HS-5 (cell line): ENCODE results near the gene CCDC150.
"Not testable (repeated sequence)": the region's sequence is repeated elsewhere in the genome, so short reads cannot be mapped to it uniquely, and the experiment has no call there.

Experiments
- DNase-seq: peaks from one replicate; pipeline ENCODE4 v3.0.0-alpha.2; 2012; ENCODE audit warnings: low read depth

The CCDC150 gene

DNA sequence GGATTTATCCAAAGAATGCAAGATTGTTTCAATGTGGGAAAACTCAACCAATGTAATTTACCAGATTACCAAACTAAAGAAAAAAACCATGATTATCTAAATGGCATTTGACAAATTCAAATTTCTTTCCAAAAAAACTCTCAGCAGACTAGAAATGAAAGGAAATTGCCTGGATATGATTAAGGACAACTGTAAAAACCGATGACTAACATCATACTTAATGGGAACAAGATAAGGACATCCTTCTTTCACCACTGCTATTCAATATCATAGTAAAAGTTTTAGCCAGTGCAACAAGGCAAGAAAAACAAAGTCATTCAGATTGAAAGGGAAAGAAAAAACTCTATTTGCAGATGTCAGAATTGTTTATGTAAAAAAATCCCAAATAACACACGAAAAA is 4.4 kb upstream of the CCDC150 start:
- no peak for DNase-seq

DNA sequence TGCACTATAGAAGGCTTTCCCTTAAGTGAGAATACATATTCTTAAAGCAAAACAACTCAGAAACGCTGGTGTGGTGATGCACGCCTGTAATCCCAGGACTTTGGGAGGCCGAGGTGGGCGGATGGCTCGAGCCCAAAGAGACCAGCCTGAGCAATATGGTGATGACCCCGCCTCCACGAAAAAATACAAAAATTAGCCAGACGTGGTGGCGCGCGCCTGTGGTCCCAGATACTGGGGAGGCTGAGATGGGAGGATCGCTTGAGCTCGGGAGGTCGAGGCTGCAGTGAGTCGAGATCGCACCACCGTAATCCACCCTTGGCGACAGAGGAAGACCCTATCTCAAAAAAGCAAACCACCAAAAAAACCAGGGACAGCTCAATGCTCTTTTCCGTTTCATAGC is 750 bp upstream of the CCDC150 start:
- no peak for DNase-seq

DNA sequence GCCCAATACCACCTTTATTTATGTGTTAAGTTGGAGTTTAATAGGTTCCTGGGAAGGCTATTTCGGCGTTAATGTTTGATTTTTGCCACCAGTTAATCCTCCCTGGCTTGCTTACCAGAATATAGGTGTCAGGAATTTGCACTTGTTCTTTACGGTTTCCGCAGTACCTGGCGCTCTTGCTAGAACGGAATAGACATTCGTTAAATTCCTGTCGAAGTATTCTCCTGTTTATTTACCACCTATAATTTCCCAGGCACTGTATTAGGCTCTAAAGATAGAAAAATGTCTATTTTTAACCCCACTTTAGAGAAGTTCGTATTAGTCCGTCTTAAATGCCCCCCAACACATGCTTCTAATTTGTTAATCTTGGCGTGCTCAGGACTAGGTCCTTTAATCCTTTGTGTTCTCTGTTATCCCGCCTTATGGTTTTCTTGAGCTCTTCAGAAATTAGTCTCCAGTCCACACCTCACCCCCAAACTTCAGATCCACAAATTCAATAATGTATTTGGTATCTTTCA is 575 bp downstream of the CCDC150 start:
- no peak for DNase-seq

DNA sequence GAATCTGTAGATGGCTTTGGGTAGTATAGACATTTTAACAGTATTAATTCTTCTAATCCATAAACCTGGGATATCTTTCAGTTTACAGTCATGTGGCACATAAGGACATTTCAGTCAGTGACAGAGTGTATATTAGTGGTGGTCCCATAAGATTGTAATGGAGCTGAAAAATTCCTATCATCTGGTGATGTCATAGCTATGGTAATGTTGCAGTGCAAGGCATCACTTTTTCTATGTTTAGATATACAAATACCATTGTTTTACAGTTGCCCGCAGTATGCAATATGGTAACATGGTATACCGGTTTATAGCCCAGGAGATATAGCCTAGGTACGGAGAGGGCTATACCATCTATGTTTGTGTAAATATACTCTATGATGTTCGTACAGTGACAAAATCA is 9.7 kb downstream of the CCDC150 start:
- no peak for DNase-seq

DNA sequence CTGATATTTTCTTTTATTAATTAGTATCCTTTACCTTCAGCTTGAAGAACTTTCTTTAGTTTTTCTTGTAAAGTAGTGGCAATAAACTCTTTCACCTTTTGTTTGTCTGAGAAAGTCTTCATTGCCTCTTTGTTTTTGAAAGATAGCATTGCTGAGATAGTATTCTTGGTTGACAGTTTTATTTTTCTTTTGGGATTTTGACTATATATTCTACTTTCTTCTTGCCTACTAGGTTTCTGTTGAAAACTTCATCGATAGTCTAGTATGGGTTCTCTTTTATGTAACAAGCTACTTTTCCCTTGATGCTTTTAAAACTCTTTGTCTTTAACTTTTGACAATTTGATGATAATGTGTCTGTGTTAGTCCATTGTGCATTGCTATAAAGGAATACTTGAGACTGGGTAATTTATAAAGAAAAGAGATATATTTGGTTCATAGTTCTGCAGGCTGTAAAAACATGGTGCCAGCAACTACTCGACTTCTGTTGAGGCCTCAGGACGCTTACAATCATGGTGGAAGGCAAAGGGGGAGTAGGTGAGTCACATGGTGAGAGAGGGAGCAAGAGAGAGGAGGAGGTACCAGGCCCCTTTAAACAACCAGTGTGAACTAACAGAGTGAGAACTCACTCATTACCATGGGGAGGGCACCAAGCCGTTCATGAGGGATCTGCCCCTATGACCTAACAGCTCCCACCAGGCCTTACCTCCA is 12.0 kb downstream of the CCDC150 start:
- DNase-seq: no peak

DNA sequence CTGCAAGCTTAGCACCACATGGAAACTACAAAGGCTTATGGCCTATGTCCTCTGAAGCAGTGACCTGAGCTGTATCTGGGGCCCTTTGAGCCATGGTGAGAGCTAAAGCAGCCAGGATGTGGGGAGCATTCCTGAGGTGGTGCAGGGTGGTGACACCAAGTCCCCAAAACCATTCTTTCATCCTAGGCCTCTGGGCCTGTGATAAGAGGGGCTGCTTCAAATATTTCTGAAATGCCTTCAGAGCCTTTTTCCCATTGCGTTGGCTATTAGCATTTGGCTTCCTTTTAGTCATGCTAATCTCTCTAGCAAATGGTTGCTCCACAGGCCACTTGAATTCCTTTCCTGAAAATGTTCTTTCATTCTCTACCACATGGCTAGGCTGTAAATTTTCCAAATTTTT is 13.4 kb downstream of the CCDC150 start:
- DNase-seq: no peak

DNA sequence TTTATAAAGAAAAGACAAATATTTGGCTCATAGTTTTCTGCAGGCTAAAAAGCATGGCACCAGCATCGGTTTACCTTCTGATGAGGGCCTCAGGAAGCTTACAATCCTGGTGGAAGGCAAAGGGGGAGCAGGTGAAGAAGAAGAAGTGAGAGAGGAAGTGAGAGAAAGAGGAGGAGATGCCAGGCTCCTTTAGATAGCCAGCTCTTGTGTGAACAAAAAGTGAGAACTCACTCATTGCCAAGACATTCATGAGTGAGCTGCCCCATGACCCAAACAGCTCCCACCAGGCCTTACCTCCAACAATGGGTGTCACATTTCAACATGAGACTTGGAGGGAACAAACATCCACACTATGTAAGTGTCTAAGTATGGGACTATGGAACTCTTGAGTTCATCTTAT is 14.3 kb downstream of the CCDC150 start:
- DNase-seq: no peak

DNA sequence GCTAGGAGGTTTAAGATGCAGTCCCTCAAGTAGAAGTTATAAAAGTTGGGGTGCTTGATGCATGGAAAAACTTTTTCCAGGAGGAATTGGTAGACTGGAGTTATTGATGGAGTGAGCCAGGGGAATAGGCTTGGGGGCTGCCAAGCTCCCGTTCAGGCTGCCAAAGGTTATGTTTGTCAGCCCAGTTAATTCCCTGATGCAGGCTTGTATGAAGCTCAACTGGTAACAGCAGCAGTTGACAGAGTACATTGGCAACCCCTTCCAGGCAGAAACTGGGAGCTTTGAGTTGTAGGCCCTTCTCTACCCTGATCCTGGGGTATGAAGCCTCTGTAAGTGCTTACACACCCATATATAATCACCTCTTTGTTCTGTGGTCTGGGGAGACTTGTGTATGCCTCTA is 16.2 kb downstream of the CCDC150 start:
- DNase-seq: no peak

DNA sequence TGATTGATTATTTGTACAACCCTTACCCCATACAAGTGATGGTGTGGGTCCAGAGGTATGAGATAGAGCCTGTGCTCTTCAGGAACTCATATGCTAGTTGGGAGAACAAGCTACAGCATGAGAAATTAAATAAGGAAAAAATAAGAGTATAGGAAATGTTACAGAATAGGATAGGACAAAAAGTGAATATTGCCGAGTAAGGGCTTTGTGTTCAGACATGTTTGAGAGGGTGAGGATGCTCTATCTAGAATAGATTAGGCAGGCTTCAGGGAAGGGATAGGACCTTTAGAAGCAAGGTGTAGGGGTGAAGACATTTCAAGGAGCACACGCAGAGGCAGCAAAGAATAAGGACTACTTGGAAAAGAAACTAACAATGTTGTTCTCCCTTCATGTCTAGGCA is 17.8 kb downstream of the CCDC150 start:
- no peak for DNase-seq

DNA sequence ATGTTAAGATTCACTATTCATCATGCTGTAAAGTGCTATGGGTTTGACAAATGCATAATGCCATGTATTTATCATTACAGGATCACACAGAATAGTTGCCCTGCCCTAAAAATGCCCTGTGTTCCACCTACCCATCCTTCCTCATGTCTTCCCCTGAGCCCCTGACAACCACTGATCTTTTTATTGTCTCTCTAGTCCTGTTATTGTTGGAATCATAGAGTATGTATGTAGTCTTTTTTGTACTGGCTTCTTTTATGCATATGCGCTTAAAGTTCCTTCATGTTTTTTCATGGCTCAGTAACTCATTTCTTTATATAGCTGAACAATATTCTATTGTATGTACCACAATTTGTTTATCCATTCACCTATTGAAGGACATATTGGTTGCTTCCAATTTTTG is 20.3 kb downstream of the CCDC150 start:
- DNase-seq: no peak

DNA sequence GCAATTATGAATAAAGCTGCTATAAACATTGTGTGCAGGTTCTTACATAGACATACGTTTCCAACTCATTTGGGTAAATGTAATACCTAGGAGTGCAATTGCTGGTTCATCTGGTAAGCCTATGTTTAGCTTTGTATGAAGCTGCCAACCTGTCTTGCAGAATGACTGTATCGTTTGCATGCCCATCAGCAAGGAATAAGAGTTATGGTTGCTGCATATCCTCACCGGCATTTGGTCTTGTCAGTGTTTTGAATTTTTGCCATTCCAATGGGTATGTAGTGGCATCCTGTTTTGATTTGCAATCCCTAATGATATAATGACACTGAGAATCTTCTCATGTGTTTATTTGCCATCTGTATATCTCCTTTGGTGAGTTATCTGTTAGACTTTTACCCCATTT is 20.7 kb downstream of the CCDC150 start:
- DNase-seq: peak; percentile 90

DNA sequence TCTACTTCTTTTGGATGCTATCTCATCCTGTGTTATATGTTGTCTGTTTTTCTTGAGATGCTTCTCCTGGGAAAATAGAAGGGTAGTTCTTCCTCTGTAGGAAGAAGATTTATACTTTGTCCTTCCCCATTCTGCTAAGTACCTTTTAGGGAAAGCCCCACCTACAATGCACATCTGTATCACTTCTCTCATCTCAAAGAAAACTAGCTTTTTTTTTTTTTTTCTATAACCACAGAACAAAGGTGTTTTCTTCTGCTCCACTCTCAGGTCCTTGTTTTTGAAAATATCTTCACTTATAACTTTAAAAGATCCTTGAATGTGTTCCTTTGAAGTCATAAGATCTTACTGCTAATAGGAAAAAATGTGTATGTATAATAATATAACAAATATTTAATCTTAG is 30.8 kb downstream of the CCDC150 start:
- no peak for DNase-seq

DNA sequence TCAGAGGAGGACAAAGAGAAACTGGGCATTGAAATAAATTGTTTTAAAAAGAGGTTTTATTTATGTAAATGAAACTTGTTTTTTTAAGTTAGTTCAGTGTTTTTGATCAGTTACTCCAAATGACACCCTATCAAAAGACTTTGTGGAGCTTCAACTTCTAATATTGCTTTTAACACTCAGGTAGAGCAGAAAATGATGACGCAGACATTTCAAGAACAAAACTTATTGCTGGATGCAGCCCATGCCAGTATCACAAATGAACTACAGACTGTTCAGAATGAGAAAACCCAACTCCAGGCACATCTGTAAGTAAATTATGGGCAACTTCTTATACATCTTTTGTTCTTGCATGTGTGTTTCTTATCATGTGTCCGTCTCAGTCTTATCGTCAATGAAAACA is 36.4 kb downstream of the CCDC150 start:
- no peak for DNase-seq

DNA sequence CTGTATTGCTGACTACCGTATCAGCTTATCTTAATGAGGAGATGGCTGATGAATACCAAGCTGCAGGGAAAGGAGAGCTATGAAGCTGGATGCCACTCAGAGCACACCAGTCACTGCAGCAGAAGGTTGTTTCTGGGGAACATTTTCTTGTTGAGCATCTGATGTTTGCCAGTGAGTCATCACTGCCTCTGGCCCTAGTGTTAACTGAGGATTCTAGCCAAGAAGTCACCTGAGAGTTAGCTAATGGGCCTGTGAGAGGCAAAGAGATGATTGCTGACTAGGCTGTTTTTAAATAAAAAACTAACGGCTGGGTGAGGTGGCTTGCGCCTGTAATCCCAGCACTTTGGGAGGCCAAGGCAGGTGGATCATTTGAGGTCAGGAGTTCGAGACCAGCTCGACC is 37.9 kb downstream of the CCDC150 start:
- DNase-seq: no peak

DNA sequence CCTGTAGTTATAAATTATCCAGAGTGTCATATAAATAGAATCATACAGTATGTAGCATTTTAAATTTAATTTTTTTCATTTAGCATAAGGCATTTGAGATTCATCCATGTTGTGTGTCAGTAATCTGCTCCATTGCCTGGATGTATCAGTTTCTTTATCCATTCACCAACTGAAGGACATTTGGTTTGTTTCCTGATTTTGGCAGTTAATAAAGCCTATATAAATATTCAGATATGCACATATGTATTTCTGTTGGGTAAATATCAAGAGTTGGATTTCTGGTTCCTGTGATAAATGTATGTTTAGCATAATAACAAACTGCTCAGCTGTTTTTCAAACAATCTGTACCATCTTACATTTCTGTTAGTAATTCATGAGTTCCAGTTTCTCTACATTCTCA is 39.9 kb downstream of the CCDC150 start:
- no peak for DNase-seq

DNA sequence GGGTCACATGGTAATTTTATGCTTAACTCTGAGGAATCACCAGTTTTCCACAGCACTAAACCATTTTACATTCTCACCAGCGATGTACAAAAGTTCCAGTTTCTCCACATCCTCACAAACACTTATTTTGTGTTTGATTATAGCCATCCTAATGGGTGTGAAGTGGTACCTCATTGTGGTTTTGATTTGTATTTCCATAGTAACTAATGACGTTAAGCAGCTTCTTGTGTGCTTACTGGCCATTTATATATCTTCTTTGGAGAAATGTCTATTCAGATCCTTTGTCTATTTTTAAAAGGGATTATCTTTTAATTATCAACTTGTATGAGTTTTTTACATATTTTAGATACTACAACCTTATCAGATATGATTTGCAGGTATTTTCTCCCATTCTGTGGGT is 42.0 kb downstream of the CCDC150 start:
- DNase-seq: no peak

DNA sequence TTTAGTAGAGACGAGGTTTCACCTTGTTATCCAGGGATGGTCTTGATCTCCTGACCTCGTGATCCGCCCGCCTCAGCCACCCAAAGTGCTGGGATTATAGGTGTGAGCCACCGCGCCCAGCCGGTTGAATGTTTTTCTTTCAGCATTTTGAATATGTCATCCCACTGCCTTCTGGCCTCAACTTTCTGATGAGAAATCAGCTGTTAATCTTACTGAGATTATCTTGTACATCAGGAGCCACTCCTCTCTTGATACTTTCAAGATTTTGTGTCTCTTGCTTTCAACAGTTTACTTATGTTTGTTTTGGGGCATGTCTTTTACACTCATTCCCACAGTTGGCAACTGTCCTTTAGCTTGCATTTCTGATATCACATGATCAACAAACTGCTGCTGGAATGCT is 46.3 kb downstream of the CCDC150 start:
- no peak for DNase-seq

DNA sequence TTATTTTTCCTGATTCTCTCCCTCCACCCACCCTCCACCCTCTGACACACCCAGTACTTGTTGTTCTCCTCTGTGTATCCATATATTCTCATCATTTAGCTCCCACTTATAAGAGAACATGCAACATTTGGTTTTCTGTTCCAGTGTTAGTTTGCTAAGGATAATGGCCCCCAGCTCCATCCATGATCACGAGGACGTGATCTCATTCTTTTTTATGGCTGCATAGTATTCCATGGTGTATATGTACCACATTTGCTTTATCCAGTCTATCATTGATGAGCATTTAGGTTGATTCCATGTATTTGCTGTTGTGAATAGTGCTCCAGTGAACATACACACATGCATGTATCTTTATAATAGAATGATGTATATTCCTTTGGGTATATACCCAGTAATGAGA is 47.2 kb downstream of the CCDC150 start:
- DNase-seq: not testable (repeated sequence)

DNA sequence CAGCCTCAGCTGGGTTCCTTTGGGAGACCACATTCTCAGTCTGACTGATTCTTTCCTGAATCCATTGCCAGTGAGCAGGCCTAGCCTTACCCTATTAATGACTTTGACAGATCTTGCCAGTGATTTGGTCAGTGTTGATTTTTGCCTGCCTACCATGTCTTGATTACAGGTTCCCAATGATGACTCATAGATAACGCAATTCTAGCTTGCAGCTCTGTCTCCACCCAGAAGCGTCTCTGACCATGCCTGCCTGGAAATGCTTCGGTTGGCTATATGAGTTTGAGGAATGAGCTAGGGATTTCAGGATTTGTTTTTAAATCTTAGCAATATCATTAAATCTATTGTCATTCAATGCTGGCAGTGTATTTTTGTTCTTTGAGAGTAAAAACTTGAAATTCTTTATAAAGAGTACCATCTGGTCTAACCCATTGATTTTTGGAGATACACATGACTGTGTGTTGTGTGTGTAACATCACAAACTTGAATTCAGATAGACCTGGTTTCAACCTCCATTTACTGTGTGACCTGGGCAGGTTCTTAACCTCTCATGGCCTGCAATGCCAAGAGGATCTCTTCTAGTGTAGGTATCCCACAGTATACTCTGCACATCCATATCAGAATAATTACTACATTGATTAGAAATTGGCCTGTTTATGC is 57.0 kb downstream of the CCDC150 start:
- peak; percentile 61 for DNase-seq

DNA sequence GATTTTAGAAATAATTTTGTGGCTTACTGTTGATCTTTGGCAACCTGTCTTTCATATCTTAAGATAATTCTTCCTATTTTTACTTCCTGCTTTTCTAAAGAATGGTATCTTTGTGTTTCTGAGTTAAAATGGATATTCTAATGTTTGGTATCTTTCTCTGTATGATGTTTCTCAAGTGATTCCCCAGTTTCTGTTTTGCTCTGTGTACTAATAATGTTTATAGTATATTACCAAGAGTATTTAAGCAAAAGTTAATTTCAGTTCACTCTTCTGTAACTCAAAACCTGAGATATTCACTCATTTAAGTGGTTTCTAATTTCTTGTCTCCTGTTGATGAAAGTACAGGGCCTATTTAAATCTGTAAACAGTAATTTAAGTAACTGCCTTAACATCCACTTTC is 58.3 kb downstream of the CCDC150 start:
- no peak for DNase-seq

DNA sequence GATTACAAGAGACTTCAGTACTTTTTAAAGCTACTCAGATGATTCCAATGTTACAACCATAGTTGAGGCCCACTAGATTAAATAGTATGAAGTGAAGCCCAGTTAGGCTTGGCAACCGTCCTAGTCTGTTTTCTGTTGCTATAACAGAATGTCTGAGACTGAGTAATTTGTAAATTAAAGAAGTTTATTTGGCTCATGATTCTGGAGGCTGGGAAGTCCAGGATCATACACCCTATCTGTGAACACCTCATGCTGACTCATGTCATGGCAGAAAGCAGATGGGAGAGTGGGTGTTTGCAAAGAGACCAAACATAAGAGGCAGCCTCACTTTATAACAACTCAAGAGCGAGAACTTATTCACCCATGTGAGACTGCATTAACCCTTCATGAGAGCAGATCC is 63.1 kb downstream of the CCDC150 start:
- DNase-seq: no peak

DNA sequence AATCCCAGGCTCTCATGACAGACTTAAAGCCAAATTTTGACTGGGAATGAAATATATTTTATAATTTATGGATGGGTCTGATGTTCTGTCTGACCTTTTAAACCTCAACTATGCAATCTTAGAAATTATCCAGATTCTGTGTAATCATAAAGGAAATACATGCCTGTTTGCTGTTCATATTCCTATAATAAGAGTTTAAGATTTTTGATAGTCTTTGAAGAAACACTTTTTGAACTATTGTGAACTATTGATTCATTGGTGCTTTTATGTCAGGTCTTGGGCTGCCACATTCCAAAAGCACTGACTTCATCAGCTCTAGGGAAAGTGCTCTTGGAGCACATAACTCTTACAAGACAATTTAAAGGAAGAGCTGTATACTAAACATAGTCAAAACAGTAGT is 64.2 kb downstream of the CCDC150 start:
- DNase-seq: no peak

DNA sequence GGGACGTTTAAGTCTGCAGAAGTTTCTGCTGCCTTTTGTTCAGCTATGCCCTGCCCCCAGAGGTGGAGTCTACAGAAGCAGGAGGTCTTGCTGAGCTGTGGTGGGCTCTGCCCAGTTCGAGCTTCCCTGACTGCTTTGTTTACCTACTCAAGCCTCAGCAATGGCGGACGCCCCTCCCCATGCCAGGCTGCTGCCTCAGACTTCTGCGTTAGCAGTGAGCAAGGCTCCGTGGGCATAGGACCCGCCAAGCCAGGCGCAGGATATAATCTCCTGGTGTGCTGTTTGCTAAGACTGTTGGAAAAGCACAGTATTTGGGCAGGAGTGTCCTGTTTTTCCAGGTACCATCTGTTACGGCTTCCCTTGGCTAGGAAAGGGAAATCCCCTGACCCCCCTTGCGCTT is 70.5 kb downstream of the CCDC150 start:
- not testable (repeated sequence) for DNase-seq

DNA sequence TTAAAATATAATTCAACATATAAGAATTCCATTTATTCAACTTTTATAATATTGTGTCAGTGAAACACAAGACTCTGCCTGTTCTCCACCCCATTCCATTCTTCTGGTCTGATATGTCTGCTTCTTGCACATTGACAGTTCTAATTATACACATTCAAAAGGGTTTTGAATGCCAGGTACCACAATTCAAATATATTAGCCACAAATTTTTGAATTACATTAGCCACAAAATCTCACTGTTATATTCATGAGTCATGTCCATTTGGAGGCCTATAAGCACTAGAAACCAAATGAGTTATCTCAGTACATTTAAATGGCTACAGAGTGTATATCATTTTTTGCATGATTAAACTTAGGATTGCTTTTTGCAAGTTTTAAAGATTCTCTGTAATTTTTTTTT is 72.1 kb downstream of the CCDC150 start:
- DNase-seq: no peak
